NCI-H748 treated with DMSO at 0.1 percent for 48 hours (cell line): ENCODE results near the gene IBA57.

Source experiments
- DNase-seq: peaks from one replicate; lab custom pipeline; 2025; lab: John Stamatoyannopoulos, UW

The IBA57 gene

GRCh38 chr1:228190778-228191177 lies 25.2 kb downstream of the IBA57 start:
- no peak for DNase-seq

GRCh38 chr1:228194436-228194835 lies 28.8 kb downstream of the IBA57 start:
- DNase-seq: no peak

DNA sequence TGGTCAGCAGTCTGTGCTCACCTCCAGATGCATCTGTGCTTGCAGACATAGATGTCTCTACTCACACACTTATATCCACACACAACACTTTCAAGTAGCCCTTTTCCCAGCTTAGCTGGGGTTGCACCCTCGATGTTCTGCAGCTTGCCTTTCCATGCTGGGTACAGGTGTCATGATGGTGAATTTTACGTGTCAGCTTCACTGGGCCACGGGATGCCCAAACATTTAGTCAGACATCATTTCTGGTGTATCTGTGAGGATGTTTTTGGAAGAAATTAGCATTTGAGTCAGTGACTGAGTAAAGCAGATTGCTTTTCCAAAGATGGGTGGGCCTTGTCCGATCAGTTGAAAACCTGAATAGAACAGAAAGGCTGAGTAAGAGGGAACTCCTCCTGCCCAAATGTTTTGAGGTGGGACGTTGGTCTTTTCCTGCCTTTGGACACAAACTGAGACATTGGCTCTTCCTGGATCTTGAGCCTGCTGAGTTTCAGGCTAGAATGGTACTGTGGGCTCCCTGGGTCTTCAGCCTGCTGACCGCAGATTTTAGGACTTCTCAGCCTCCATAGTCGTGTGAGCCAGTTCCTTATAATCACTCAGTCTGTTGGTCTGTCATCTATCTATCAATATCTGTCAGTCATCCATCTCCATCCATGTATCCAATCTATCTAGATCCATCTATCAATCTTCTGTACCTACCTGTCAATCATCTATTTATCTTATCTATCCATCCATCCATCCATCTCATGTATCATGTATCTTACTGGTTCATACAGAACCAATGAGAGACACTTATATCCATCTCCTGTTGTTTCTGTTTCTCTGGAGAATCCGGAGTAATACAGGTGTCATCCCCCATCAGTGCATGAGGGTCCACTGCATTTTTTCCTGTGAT lies 29.6 kb downstream of the IBA57 start:
- DNase-seq: no peak

GRCh38 chr1:228197555-228198147 lies 32.0 kb downstream of the IBA57 start:
- DNase-seq: no peak

- no peak for DNase-seq
Observed at GRCh38 chr1:228198977-228199590, 33.5 kb downstream of the IBA57 start.

DNA sequence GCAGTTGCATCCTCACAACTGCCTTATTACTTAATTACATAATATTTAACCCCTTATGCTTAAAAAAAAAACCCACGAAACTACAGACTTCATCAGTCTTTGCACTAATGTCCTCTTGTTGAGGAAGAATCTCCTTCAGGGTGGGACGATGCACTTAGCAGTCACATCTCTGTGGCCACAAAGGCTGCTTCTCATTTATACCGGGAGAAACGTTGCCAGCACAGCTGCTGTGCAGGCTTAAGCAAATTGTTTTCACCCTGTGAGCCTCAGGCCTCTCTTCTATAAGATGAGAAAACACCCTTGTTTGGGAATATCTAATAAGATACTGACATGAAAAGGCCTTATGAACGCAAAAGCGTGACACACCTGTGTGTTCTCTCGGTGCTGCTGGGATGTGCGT lies 39.4 kb downstream of the IBA57 start:
- no peak for DNase-seq

- DNase-seq: no peak
Observed at GRCh38 chr1:228205526-228206436, 40.2 kb downstream of the IBA57 start.

GRCh38 chr1:228206582-228207351 lies 41.2 kb downstream of the IBA57 start:
- DNase-seq: no peak

- no peak for DNase-seq
Observed at GRCh38 chr1:228207381-228207810, 41.8 kb downstream of the IBA57 start.

- no peak for DNase-seq
Observed at GRCh38 chr1:228207851-228208821, 42.5 kb downstream of the IBA57 start, which contains the start of gene OBSCN. Gene OBSCN, plus strand, starts transcription at chr1:228208044. Its CDS starts 3,740 bp downstream, at chr1:228211784.

DNA sequence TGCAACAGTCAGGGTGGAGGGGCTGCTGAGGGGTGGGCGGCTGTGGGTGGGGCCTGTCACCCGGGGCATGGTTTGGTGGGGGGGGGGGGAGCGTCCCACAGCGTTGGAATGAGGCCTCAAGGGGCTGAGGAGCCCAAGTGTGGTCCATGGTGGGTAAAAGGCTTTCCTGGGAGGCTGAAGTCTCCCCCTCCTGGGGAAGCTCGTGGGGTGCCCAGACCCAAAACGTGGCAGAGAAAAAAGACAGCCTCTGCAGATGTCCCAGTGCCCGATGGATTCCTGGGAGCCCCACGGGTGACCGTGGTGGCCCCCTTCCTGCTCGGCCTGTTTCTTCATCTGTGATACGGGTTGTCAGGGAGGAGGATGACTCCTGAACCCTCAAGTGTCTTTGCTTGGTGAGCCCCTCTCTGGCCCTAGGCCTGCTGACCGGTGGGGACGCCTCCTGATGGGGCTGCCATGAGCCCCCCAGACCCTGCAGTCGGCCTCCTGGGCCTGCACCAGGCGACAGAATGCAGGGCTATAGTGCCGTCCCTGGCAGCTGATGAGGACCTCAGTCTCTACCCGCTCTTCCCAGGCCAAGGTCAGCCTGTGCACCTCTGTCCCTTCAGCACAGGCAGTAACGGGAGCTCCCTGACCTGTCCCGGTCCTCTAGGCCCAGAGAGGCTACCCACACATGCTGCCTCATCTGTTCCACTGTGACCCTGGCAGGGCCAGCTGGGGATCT lies 43.4 kb downstream of the IBA57 start:
- no peak for DNase-seq

GRCh38 chr1:228209657-228210056 lies 44.1 kb downstream of the IBA57 start:
- no peak for DNase-seq

GRCh38 chr1:228210076-228210651 lies 44.6 kb downstream of the IBA57 start:
- DNase-seq: no peak

- no peak for DNase-seq
Observed at GRCh38 chr1:228210712-228211530, 45.3 kb downstream of the IBA57 start.

DNA sequence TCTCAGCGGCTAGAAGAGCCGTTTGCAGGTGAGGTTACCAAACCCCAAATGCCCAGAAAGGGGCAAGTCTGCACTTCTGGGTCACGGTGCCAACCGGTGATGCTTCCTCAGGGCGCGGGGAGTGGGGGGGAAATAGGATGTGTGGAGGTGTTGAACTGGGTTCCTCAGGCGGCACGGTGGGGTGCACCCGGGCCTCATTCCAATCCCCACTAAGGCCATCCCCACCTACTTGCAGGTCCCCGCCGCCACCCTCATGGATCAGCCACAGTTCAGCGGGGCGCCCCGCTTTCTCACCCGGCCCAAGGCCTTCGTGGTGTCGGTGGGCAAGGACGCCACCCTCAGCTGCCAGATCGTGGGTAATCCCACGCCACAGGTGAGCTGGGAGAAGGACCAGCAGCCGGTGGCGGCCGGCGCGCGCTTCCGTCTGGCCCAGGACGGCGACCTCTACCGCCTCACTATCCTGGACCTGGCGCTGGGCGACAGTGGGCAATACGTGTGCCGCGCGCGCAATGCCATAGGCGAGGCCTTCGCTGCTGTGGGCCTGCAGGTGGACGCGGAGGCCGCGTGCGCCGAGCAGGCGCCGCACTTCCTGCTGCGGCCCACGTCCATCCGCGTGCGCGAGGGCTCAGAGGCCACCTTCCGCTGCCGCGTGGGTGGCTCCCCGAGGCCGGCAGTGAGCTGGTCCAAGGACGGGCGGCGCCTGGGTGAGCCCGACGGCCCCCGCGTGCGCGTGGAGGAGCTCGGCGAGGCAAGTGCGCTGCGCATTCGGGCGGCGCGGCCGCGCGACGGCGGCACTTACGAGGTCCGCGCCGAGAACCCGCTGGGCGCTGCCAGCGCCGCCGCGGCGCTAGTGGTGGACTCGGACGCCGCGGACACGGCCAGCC lies 46.2 kb downstream of the IBA57 start:
- no peak for DNase-seq

- DNase-seq: no peak
Observed at GRCh38 chr1:228212415-228212965, 46.9 kb downstream of the IBA57 start.
